ENCODE data around the gene UBE2G2.

The UBE2G2 gene

DNA sequence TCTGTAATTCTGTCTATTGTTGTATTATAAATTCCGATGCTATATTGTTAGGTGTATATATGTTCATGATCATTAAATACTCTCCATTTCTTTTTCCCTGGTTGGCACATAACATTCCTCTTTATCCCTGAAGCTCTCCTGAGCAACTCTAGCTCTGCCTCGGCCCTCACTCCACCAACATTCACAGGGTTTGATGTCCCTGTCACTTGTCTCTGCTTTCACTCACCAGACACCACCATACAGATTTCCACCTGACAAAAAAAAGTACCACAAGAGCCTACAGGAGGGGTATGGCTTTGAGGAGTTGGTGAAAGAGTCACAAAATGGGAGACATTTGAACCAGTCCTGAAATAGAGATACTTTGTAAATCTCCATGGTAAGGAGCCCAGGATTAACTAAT lies 81.5 kb downstream of the UBE2G2 start:
- no peak for DNase-seq (ENCODE audit: low read depth)
- TF ChIP-seq, protein P1, sequence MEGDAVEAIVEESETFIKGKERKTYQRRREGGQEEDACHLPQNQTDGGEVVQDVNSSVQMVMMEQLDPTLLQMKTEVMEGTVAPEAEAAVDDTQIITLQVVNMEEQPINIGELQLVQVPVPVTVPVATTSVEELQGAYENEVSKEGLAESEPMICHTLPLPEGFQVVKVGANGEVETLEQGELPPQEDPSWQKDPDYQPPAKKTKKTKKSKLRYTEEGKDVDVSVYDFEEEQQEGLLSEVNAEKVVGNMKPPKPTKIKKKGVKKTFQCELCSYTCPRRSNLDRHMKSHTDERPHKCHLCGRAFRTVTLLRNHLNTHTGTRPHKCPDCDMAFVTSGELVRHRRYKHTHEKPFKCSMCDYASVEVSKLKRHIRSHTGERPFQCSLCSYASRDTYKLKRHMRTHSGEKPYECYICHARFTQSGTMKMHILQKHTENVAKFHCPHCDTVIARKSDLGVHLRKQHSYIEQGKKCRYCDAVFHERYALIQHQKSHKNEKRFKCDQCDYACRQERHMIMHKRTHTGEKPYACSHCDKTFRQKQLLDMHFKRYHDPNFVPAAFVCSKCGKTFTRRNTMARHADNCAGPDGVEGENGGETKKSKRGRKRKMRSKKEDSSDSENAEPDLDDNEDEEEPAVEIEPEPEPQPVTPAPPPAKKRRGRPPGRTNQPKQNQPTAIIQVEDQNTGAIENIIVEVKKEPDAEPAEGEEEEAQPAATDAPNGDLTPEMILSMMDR (IDR thresholded peaks at IDR 0.05; ENCODE audit: low read depth, low read length) = no peak
- TF ChIP-seq MYC (IDR thresholded peaks at IDR 0.05; ENCODE audit: low read depth, low read length) = no peak
- H3K4me3 ChIP-seq (ENCODE audit: low read depth, low read length) = no peak overlapping the region

Data from NB4 (cell line).